HG02938 (cell line): Measurements from ENCODE around the gene POLR2B.
"Not testable (repeated sequence)": the region's sequence is repeated elsewhere in the genome, so short reads cannot be mapped to it uniquely, and the experiment has no call there.

Source experiments
- ATAC-seq: cut with Tn5 transposase; IDR thresholded peaks from one replicate; pipeline ENCODE4 v1.9.1; 2021; ENCODE audit warnings: mild to moderate bottlenecking, moderate library complexity; ENCODE audit not compliant: unreplicated experiment

POLR2B gene

GRCh38 chr4:56986192-56986591, 7.5 kb downstream of the POLR2B start:
- ATAC-seq = no peak

DNA sequence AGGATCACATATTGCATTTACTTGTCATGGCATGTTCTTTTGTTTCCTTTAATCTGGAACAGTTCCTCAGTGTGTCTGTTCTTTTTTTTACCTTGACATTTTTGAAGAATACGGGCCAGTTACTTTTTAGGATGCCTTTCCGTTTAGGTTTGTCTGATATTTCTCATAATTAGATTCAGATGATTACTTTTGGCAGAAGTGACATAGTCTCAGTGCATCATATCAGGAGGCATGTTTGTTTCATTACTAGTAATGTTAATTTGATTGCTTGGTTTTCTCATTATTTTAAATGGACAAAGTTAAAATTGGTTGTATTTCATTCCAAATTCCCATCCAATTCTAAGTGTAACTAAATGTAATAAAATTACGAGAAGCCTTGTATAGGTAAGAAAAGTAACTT, 8.3 kb downstream of the POLR2B start:
- no peak for ATAC-seq

DNA sequence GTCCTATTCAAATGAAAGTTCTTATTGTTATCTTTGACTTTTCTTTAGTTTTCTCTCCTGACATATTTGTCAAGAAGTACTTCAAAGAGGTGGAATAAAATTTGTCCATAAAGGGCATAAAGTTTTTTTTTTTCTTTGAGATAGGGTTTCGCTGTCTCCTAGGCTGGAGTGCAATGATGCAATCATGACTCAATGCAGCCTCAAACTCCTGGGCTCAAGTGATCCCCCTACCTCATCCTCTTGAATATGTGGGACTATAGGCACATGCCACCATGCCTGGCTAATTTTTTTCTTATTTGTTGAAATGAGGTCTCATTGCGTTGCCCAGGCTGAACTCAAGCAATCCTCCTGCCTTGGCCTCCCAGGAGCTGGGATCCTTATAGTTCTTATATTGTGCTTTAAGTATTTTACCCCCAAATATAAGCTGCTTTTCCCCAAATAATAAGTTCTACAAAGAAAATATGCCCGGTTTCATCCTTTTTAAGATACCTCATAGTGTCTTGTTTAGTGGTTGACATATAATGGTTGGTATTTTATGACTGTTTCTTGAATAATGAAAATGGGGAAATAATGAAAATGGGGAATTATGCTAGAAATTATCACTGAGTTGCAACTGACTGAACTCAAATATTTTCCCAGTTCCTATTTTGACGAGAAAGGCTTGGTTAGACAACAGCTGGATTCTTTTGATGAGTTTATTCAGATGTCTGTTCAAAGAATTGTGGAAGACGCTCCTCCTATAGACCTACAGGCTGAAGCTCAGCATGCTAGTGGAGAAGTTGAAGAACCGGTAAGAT, 11.6 kb downstream of the POLR2B start:
- ATAC-seq = no peak

- ATAC-seq = no peak
Observed at GRCh38 chr4:56995525-56995924, 16.8 kb downstream of the POLR2B start.

DNA sequence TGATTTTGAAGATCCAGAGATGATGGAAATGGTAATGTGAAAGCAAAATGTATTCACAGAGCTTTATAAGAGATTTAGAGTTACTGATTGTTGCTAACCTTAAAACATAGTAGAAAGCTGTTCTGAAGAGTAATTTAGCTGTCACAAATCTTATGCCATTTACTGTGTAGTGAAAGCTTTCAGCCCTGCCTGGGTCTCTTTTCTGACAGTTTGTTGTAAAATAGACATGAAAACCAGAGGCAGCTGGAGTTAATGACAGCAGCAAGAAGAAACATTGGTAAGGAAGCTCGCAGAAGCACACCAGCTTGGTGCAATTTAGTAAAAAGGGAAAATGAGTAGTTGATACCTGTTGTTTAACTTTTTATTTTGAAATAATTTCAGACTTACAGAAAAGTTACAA, 21.1 kb downstream of the POLR2B start:
- ATAC-seq = no peak

GRCh38 chr4:57013543-57014120, 34.9 kb downstream of the POLR2B start:
- no peak for ATAC-seq

- no peak for ATAC-seq
Observed at GRCh38 chr4:57018980-57019379, 40.3 kb downstream of the POLR2B start.

- ATAC-seq = no peak
Observed at GRCh38 chr4:57020467-57021101, 41.9 kb downstream of the POLR2B start.

GRCh38 chr4:57023104-57023503, 44.4 kb downstream of the POLR2B start:
- ATAC-seq = no peak

DNA sequence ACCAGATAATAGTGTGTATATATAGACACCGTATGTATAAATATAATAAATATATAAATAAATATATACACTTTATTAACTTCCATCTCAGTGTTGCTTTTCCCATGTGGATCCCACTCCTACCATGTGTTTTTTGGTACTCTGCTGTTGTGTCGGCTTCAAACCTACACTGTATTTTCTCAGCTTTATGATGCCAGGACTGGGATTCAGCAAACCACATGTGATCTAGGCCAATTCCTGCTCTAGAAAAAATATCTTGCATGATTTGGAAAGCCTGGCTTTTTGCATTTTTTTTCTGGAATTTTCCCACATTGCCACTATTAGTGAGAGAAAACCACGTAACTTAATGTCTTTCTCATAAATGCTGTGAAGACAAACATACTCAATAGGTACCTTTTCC, 55.8 kb downstream of the POLR2B start:
- no peak for ATAC-seq

DNA sequence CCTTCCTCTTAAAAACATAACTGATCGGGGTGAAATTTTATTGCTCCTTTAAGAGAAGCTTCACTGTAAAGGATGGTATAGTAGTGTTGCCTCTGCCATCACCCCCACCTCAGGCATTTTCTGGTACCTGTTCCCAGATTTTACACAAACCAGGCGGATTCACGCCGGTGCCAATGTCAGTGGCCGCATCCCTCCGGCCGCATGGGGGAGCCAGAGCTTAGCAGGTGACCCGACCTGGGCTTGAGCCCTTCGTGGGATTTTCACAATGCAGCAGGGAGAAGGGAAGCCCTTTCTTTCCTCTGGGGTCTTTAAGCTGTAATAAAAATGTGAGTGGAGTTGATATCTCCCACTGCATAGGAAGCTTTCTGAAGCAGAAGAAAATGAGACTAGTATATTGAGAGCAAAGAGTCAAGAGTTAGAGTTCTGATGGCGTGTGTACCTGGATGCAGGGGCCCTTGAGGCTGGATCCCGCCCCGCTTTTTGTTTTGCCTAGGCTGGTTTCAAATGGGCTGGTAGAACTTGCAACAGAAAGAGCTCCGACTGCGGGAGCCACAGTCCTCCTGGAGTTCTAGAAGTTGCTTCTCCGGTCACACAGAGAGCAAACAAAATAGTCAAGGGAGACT, 59.4 kb downstream of the POLR2B start:
- no peak for ATAC-seq

DNA sequence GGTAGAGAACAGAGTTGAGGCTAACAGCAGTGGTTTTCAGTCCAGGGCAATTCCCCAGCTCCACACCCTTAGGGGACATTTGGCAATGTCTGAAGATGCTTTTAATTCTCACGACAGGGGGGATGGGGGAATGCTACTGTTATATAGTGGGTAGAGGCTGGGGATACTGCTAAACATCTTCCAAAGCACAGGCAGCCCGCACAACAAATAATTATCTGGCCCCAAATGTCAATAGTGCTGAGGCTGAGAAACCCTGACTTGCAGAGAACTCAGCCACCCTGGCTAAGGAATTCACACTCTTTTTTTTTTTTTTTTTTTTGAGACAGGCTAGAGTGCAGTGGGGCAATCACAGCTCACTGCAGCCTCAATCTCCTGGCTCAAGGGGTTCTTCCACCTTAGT, 60.6 kb downstream of the POLR2B start:
- ATAC-seq = no peak

DNA sequence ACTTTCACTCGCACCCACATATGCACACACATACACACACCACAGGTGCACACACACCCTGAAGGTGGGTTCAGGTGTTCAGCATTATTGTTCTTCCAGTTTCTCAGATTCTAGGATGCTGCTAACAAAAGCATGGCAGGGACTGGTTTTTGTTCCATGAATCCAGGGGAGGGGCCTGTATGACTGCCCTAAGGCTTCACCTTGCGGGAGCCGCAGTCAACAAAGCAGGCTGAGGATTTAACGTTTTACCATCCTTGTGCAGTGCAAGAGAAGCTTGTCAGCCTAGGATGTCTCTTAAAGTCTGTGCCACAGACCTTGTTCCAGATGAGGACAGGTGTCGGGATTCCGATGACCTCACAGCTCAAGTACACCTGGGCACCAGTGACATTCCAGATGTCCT, 61.8 kb downstream of the POLR2B start:
- no peak for ATAC-seq

DNA sequence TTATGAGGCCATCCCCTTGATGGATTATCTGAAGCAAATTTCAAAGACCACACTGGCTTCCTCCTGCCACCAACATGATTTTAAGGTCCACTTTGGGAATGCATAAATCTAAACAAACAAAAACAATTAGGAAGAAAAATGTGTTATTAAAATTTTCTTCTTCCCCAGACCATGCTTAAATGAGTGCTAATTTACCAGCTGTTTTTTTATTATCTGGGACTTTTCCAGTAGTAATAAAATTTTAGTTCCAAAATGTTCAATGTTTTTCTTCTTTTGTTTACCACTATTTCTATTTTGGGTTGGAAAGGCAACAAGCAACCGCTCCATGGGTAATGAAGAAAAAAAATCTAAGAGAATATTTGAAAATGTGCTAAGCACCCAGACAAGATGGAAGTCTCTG, 62.3 kb downstream of the POLR2B start:
- no peak for ATAC-seq

- no peak for ATAC-seq
Observed at GRCh38 chr4:57042711-57043169, 64.0 kb downstream of the POLR2B start.

- ATAC-seq = no peak
Observed at GRCh38 chr4:57043347-57044251, 64.9 kb downstream of the POLR2B start.

DNA sequence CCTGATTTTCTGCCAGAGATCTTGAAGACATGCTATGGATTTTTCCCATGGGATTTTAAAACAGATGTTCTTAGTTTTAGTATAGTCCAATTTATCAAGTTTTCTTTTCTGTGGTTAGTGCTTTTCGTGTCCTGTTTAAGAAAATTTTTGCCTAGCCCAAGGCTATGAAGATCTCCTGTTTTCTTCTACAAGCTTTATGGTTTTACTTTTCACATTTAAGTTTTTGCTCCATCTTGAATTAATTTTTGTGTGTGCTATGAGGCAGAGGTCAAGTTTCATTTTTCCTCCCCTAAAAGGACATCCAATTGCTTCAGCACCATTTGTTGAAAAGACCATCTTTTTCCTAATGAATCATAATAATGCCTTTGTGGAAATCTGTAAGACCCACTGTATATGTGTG, 65.6 kb downstream of the POLR2B start:
- ATAC-seq = no peak

GRCh38 chr4:57044996-57045395, 66.3 kb downstream of the POLR2B start:
- no peak for ATAC-seq

DNA sequence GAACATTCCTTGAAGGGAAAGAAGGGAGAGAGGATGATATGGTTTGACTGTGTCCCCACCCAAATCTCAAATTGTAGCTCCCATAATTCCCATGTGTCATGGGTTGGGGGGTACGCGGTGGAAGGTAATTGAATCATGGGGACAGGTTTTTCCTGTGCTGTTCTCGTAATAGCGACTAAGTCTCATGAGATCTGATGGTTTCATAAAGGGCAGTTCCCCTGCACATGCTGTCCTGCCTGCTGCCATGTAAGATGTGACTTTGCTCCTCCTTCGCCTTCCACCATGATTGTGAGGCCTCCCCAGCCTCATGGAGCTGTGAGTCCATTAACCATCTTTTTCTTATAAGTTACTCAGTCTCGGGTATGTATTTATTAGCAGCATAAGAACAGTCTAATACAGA, 68.3 kb downstream of the POLR2B start:
- ATAC-seq = not testable (repeated sequence)

GRCh38 chr4:57048590-57049304, 70.1 kb downstream of the POLR2B start:
- no peak for ATAC-seq
